Stimulated activated CD4-positive, alpha-beta T cell treated with anti-CD3 and anti-CD28 coated beads, TNF-alpha, amount 100 ng/mL, for 4 hours (primary cell): ENCODE data around the gene FGF2.
"Not testable (repeated sequence)": the region's sequence is repeated elsewhere in the genome, so short reads cannot be mapped to it uniquely, and the experiment has no call there.

Source experiments
- DNase-seq, 3 experiments: peaks; one replicate each; pipeline ENCODE4 v3.0.0-alpha.2; 2020; ENCODE audit warnings: low read depth in 3 of 3

Gene FGF2

GRCh38 chr4:122826553-122827257 is at the start of gene FGF2:
TSS of gene FGF2 (plus strand) at chr4:122826831. CDS start at chr4:122827175, 344 bp downstream.
- peak in 1 of 3 experiments; percentile 9 for DNase-seq

- no peak for DNase-seq
Measured at GRCh38 chr4:122776916-122777315, 49.7 kb upstream of the FGF2 start.

GRCh38 chr4:122777846-122778673 is 48.6 kb upstream of the FGF2 start:
- DNase-seq = no peak

GRCh38 chr4:122781486-122781885 is 45.1 kb upstream of the FGF2 start:
- no peak for DNase-seq

GRCh38 chr4:122783301-122784215 is 43.1 kb upstream of the FGF2 start:
- DNase-seq = no peak

- DNase-seq = no peak
Measured at GRCh38 chr4:122784261-122784660, 42.4 kb upstream of the FGF2 start.

- no peak for DNase-seq
Measured at GRCh38 chr4:122785099-122785498, 41.5 kb upstream of the FGF2 start.

GRCh38 chr4:122786296-122786695 is 40.3 kb upstream of the FGF2 start:
- DNase-seq = not testable (repeated sequence)

- not testable (repeated sequence) for DNase-seq
Measured at GRCh38 chr4:122786920-122787319, 39.7 kb upstream of the FGF2 start.

GRCh38 chr4:122787940-122788339 is 38.7 kb upstream of the FGF2 start:
- no peak for DNase-seq

- no peak for DNase-seq
Measured at GRCh38 chr4:122788935-122789334, 37.7 kb upstream of the FGF2 start.

GRCh38 chr4:122793811-122794210 is 32.8 kb upstream of the FGF2 start:
- no peak for DNase-seq

- DNase-seq = no peak
Measured at GRCh38 chr4:122796801-122797404, 29.7 kb upstream of the FGF2 start.

- DNase-seq = no peak
Measured at GRCh38 chr4:122797405-122798094, 29.1 kb upstream of the FGF2 start.

- no peak for DNase-seq
Measured at GRCh38 chr4:122798101-122798500, 28.5 kb upstream of the FGF2 start.

- DNase-seq = no peak
Measured at GRCh38 chr4:122798917-122799316, 27.7 kb upstream of the FGF2 start.

- DNase-seq = no peak
Measured at GRCh38 chr4:122803788-122804208, 22.8 kb upstream of the FGF2 start.

GRCh38 chr4:122806981-122807679 is 19.5 kb upstream of the FGF2 start:
- DNase-seq = no peak

- DNase-seq = no peak
Measured at GRCh38 chr4:122810669-122811068, 16.0 kb upstream of the FGF2 start.

- not testable (repeated sequence) for DNase-seq
Measured at GRCh38 chr4:122811781-122812180, 14.8 kb upstream of the FGF2 start.
